GM19351 (cell line): ENCODE data around the gene PIK3CG.
A peak's percentile ranks its signal among the peaks of the same experiment; 100 is the strongest.
"Not testable (repeated sequence)": the region's sequence is repeated elsewhere in the genome, so short reads cannot be mapped to it uniquely, and the experiment has no call there.

Experiments used
- ATAC-seq: cut with Tn5 transposase; IDR thresholded peaks from one replicate; pipeline ENCODE4 v1.9.1; 2021; ENCODE audit warnings: mild to moderate bottlenecking, moderate library complexity; ENCODE audit not compliant: unreplicated experiment

The PIK3CG gene

GRCh38 chr7:106883456-106884026, 18.5 kb downstream of the PIK3CG start:
- no peak for ATAC-seq

GRCh38 chr7:106885652-106886051, 20.6 kb downstream of the PIK3CG start:
- ATAC-seq: no peak

- peak; percentile 59 for ATAC-seq
Observed at GRCh38 chr7:106887421-106887820, 22.3 kb downstream of the PIK3CG start.

GRCh38 chr7:106888204-106888603, 23.1 kb downstream of the PIK3CG start:
- ATAC-seq: no peak

- ATAC-seq: no peak
Observed at GRCh38 chr7:106890952-106891351, 25.9 kb downstream of the PIK3CG start.

GRCh38 chr7:106891548-106892410, 26.7 kb downstream of the PIK3CG start:
- ATAC-seq: peak; percentile 34

- ATAC-seq: no peak
Observed at GRCh38 chr7:106893591-106893990, 28.5 kb downstream of the PIK3CG start.

- peak; percentile 91 for ATAC-seq
Observed at GRCh38 chr7:106895246-106895864, 30.3 kb downstream of the PIK3CG start.

GRCh38 chr7:106896231-106896630, 31.1 kb downstream of the PIK3CG start:
- no peak for ATAC-seq

- not testable (repeated sequence) for ATAC-seq
Observed at GRCh38 chr7:106897553-106897952, 32.5 kb downstream of the PIK3CG start.

- ATAC-seq: not testable (repeated sequence)
Observed at GRCh38 chr7:106898967-106899366, 33.9 kb downstream of the PIK3CG start.

GRCh38 chr7:106901828-106902441, 36.9 kb downstream of the PIK3CG start:
- no peak for ATAC-seq

GRCh38 chr7:106905734-106906133, 40.7 kb downstream of the PIK3CG start:
- no peak for ATAC-seq

- ATAC-seq: no peak
Observed at GRCh38 chr7:106911959-106912358, 46.9 kb downstream of the PIK3CG start.

- no peak for ATAC-seq
Observed at GRCh38 chr7:106914018-106914607, 49.0 kb downstream of the PIK3CG start.

GRCh38 chr7:106915407-106915806, 50.3 kb downstream of the PIK3CG start:
- ATAC-seq: no peak

- ATAC-seq: peak; percentile 99
Observed at GRCh38 chr7:106915873-106916272, 50.8 kb downstream of the PIK3CG start.

- no peak for ATAC-seq
Observed at GRCh38 chr7:106916679-106917078, 51.6 kb downstream of the PIK3CG start.

- no peak for ATAC-seq
Observed at GRCh38 chr7:106918991-106919390, 53.9 kb downstream of the PIK3CG start.

- ATAC-seq: not testable (repeated sequence)
Observed at GRCh38 chr7:106924468-106924867, 59.4 kb downstream of the PIK3CG start.

GRCh38 chr7:106926892-106927291, 61.8 kb downstream of the PIK3CG start:
- ATAC-seq: no peak
